Measurements from ENCODE around the gene GDPD5. TPM values are rescaled to one million over a fixed set of nuclear protein-coding genes. Genes with fewer than 3 reads are reported as not detected.

Gene GDPD5
- total and polyA plus RNA-seq, 9 of the 15 experiments (the other 6 are each of a cell fraction or from before 2014, with no cell fraction given) = 0.32 to 27.3 (median 8.0) TPM

GRCh38 chr11:75497788-75498409 lies 27.8 kb downstream of the GDPD5 start (continued):
- TF ChIP-seq, protein P1, sequence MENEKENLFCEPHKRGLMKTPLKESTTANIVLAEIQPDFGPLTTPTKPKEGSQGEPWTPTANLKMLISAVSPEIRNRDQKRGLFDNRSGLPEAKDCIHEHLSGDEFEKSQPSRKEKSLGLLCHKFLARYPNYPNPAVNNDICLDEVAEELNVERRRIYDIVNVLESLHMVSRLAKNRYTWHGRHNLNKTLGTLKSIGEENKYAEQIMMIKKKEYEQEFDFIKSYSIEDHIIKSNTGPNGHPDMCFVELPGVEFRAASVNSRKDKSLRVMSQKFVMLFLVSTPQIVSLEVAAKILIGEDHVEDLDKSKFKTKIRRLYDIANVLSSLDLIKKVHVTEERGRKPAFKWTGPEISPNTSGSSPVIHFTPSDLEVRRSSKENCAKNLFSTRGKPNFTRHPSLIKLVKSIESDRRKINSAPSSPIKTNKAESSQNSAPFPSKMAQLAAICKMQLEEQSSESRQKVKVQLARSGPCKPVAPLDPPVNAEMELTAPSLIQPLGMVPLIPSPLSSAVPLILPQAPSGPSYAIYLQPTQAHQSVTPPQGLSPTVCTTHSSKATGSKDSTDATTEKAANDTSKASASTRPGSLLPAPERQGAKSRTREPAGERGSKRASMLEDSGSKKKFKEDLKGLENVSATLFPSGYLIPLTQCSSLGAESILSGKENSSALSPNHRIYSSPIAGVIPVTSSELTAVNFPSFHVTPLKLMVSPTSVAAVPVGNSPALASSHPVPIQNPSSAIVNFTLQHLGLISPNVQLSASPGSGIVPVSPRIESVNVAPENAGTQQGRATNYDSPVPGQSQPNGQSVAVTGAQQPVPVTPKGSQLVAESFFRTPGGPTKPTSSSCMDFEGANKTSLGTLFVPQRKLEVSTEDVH (IDR thresholded peaks at IDR 0.05; ENCODE audit: low read depth, partially characterized antibody) = no peak
- TF ChIP-seq, protein P2, sequence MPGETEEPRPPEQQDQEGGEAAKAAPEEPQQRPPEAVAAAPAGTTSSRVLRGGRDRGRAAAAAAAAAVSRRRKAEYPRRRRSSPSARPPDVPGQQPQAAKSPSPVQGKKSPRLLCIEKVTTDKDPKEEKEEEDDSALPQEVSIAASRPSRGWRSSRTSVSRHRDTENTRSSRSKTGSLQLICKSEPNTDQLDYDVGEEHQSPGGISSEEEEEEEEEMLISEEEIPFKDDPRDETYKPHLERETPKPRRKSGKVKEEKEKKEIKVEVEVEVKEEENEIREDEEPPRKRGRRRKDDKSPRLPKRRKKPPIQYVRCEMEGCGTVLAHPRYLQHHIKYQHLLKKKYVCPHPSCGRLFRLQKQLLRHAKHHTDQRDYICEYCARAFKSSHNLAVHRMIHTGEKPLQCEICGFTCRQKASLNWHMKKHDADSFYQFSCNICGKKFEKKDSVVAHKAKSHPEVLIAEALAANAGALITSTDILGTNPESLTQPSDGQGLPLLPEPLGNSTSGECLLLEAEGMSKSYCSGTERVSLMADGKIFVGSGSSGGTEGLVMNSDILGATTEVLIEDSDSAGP (CRISPR knock-in tag; IDR thresholded peaks at IDR 0.05) = no peak
- TF ChIP-seq TOE1 (IDR thresholded peaks at IDR 0.05; ENCODE audit: borderline replicate concordance) = no peak
- TF ChIP-seq TOE1 (CRISPR knock-in tag; IDR thresholded peaks at IDR 0.05; ENCODE audit: borderline replicate concordance, low read depth) = no peak
- TF ChIP-seq, protein P3, sequence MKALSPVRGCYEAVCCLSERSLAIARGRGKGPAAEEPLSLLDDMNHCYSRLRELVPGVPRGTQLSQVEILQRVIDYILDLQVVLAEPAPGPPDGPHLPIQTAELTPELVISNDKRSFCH (CRISPR knock-in tag; IDR thresholded peaks at IDR 0.05) = no peak
- TF ChIP-seq, protein P3 (tag; IDR thresholded peaks at IDR 0.05) = no peak
- TF ChIP-seq ZNF274 (IDR thresholded peaks at IDR 0.05; ENCODE audit: borderline replicate concordance, low read depth, low read length) = no peak
- TF ChIP-seq, protein P4, sequence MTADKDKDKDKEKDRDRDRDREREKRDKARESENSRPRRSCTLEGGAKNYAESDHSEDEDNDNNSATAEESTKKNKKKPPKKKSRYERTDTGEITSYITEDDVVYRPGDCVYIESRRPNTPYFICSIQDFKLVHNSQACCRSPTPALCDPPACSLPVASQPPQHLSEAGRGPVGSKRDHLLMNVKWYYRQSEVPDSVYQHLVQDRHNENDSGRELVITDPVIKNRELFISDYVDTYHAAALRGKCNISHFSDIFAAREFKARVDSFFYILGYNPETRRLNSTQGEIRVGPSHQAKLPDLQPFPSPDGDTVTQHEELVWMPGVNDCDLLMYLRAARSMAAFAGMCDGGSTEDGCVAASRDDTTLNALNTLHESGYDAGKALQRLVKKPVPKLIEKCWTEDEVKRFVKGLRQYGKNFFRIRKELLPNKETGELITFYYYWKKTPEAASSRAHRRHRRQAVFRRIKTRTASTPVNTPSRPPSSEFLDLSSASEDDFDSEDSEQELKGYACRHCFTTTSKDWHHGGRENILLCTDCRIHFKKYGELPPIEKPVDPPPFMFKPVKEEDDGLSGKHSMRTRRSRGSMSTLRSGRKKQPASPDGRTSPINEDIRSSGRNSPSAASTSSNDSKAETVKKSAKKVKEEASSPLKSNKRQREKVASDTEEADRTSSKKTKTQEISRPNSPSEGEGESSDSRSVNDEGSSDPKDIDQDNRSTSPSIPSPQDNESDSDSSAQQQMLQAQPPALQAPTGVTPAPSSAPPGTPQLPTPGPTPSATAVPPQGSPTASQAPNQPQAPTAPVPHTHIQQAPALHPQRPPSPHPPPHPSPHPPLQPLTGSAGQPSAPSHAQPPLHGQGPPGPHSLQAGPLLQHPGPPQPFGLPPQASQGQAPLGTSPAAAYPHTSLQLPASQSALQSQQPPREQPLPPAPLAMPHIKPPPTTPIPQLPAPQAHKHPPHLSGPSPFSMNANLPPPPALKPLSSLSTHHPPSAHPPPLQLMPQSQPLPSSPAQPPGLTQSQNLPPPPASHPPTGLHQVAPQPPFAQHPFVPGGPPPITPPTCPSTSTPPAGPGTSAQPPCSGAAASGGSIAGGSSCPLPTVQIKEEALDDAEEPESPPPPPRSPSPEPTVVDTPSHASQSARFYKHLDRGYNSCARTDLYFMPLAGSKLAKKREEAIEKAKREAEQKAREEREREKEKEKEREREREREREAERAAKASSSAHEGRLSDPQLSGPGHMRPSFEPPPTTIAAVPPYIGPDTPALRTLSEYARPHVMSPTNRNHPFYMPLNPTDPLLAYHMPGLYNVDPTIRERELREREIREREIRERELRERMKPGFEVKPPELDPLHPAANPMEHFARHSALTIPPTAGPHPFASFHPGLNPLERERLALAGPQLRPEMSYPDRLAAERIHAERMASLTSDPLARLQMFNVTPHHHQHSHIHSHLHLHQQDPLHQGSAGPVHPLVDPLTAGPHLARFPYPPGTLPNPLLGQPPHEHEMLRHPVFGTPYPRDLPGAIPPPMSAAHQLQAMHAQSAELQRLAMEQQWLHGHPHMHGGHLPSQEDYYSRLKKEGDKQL (CRISPR knock-in tag; IDR thresholded peaks at IDR 0.05; ENCODE audit: borderline replicate concordance) = no peak
- TF ChIP-seq CBFA2T2 (conservative IDR thresholded peaks at IDR 0.05) = no peak
- TF ChIP-seq AFF1 (IDR thresholded peaks at IDR 0.05; ENCODE audit: low read depth in 1 of 2, partially characterized antibody in 2 of 2) = no peak
